GM19324 (cell line): ENCODE data around the gene CTLA4.
A peak's percentile ranks its signal among the peaks of the same experiment; 100 is the strongest.
"Not testable (repeated sequence)": the region's sequence is repeated elsewhere in the genome, so short reads cannot be mapped to it uniquely, and the experiment has no call there.

ENCODE experiments used
- ATAC-seq: cut with Tn5 transposase; IDR thresholded peaks from one replicate; pipeline ENCODE4 v1.9.1; 2021; ENCODE audit warnings: mild to moderate bottlenecking, moderate library complexity; ENCODE audit not compliant: unreplicated experiment, low FRiP score

The CTLA4 gene

GRCh38 chr2:203855274-203855673 lies 12.3 kb upstream of the CTLA4 start:
- no peak for ATAC-seq

DNA sequence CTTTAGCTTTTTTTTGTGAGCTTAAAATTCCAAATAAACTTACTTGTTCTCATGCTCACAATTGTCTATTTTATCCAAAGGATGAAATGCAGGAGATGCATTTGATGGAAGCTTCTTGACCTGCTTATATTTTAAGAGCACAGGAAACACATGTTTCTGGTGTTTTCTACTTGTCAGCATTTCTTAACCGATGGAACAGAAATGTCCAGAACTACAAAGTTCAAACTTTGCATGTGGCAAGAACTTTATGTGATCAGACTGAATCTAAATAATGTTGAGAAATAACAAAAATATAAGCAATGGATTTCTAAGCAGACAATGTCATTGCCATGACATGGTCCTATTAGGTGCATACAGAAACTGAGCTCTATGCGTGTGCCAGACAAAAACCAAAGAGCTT lies 9.9 kb upstream of the CTLA4 start:
- no peak for ATAC-seq

DNA sequence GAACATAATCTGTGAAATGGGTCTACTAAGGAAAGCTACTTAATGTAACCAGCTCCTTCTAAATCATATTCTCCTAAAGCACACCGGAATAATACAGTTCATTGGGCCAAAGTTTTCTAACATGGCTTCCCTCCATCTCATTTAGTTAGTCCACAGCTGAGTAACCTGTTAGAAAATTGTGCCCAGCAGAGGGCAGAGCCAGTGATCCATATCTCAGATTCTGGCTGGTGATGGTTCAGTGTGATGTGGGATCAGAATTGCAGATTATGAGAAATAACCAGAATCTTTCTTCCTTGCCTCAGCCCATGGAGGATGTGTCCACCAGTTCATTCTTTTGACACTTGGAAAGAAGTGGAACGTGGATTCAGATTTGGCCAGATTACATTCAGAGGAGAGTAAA lies 9.4 kb upstream of the CTLA4 start:
- no peak for ATAC-seq

GRCh38 chr2:203859030-203859789 lies 8.4 kb upstream of the CTLA4 start:
- no peak for ATAC-seq

DNA sequence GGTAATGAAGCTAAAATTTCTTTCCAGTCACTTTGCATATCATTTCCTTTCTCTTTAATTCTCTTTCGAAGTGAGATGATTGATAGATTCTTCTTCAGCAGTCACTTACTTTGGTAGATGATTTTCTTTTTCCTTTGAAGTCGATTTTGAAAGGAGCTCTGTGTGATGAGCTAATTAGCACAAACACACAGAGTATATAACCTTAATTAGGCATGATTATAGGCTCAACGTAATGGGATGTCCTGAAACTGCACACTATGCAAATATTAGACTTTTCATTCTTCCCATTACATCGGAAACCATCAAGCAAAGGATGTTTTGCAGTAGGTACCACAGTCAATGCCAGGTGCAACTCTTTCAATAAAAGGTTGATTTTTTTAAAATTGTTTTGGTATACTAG lies 6.4 kb upstream of the CTLA4 start:
- no peak for ATAC-seq

GRCh38 chr2:203861607-203862006 lies 6.0 kb upstream of the CTLA4 start:
- no peak for ATAC-seq

DNA sequence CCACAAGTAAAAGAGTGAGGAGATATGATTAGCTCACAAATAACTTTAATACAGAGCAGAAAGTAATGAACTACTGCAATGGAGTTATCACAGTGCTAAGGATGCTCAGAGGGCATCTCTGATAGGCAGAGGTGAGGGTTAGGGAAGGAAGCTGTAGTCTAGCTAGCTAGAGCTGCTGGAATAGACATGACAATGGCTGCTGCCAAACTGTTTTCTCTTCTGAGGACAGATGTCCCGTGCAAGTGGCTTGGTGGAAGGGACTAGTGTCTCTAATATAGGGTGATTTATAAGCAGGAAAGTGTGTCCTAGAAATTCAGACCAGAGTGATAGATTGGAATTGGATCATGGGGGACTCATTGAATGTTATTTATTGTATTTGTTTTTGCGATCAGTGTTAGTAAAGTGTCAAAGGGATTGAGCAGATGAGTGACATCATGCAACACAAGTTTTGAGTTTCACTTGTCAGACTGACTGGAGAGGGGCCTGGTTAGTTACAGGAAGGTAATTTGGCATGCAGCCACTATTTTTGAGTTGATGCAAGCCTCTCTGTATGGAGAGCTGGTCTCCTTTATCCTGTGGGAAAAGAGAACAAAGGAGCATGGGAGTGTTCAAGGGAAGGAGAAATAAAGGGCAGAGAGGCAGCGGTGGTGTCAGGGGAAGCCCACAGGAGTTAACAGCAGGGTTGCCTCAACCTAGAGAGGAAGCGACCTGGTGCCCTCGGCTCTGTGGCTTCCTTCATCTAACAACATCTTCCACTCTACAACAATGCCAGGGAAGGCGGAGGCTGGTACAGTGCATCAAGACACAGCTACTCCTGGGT lies 1.9 kb downstream of the CTLA4 start:
- ATAC-seq, result no peak

- no peak for ATAC-seq
Observed at GRCh38 chr2:203870481-203870880, 2.9 kb downstream of the CTLA4 start.

DNA sequence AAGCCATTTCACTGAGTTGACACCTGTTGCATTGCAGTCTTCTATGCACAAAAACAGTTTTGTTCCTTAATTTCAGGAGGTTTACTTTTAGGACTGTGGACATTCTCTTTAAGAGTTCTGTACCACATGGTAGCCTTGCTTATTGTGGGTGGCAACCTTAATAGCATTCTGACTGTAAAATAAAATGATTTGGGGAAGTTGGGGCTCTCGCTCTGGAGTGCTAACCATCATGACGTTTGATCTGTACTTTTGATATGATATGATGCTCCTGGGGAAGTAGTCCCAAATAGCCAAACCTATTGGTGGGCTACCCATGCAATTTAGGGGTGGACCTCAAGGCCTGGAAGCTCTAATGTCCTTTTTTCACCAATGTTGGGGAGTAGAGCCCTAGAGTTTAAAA lies 3.4 kb downstream of the CTLA4 start:
- no peak for ATAC-seq

DNA sequence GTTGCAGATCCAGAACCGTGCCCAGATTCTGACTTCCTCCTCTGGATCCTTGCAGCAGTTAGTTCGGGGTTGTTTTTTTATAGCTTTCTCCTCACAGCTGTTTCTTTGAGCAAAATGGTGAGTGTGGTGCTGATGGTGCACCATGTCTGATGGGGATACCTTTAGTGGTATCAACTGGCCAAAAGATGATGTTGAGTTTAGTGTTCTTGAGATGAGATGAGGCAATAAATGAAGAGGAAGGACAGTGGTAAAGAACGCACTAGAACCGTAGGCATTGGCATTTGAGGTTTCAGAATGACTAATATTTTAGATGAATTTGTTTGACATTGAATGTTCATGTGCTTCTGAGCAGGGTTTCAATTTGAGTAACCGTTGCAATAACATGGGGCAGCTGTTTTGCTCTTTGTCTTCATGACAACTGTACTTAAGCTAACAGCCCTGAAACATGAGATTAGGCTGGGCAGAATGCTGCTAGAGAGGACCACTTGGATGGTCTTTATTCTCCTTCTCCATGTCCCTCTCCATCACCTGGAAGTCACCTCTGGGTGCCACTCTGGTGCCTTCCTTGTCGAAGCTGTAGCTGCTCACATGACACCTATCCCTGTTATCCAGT lies 3.9 kb downstream of the CTLA4 start:
- peak; percentile 70 for ATAC-seq

- no peak for ATAC-seq
Observed at GRCh38 chr2:203873461-203873860, 5.9 kb downstream of the CTLA4 start.

DNA sequence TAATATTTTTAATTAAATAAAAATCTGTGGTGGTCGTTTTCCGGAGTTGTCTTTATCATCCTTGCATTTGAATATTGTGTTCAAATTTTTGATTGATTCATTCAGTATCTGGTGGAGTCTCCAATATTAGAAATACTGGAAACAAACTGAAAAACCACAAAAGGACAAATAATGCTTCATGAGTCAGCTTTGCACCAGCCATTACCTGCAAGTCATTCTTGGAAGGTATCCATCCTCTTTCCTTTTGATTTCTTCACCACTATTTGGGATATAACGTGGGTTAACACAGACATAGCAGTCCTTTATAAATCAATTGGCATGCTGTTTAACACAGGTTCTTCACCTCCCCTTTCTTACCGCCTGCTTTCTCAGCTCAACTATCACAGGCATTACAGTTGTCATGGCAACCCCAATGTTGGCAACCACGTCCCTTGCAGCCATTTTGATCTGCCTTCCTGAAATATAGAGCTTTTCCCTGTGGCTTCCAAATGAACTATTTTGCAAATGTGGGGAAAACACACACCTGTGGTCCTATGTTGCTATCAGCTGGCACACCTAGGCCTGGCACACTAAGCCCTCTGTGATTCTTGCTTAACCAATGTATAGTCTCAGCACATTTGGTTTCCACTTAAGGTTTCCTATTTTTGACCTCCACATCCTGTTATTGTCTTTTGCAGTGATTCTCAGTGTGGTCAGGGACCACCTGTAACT lies 6.5 kb downstream of the CTLA4 start:
- ATAC-seq, result no peak

GRCh38 chr2:203875471-203875870 lies 7.9 kb downstream of the CTLA4 start:
- ATAC-seq, result no peak

DNA sequence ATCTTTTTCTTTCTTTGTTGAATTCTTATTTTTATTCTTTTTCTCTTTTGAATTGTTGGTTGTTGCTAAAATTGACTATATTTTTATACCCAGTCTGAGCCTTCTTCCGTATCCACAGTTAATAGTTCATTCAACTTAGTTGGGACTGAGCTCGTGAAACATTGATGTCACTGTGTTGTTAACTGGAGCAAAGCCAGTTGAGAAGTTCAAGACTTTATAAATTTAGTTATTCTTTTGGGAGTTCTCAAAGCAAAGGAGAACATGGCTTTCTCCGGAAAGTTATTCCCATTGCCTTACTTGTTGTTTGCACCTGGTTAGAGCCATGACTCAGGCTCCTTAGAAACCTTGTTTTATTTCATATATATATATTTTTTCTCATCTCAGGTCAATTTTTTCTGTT lies 8.8 kb downstream of the CTLA4 start:
- ATAC-seq, result no peak

GRCh38 chr2:203878063-203878462 lies 10.5 kb downstream of the CTLA4 start:
- ATAC-seq, result no peak

DNA sequence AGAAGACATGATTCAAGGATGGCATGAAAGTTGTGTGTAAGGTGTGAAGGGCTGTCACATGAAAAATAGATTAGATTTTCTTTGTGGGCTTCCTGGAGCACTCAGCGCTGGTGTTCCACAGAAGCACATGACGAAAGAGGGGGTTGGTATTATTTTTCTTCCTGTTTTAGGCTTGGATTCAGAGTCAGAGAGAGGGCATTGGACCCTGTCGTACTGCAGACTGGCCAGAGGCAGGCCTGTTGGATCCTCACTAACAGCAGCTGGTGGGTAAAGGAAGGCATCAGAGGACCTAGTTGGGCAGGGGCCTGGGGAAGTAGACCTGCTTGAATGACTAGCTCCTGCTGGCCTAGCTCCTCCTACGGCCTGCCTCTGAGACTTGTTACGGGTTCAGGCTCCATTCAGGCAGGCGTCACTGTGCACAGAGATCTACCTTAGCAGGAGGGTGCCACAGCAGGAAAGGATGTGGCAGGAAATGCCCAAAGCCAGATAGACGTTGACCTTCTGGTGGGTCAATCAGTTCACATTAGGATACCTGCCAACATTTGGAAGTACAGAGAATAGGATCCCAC lies 13.1 kb downstream of the CTLA4 start:
- no peak for ATAC-seq

GRCh38 chr2:203881185-203881584 lies 13.6 kb downstream of the CTLA4 start:
- ATAC-seq, result not testable (repeated sequence)

GRCh38 chr2:203882551-203882950 lies 15.0 kb downstream of the CTLA4 start:
- ATAC-seq, result no peak

- no peak for ATAC-seq
Observed at GRCh38 chr2:203886661-203887151, 19.1 kb downstream of the CTLA4 start.

GRCh38 chr2:203887677-203888076 lies 20.1 kb downstream of the CTLA4 start:
- no peak for ATAC-seq
